ENCODE measurements around the gene LYSMD4. TPM values are rescaled to one million over a fixed set of nuclear protein-coding genes. Genes with fewer than 3 reads are reported as not detected.
A peak's percentile ranks its signal among the peaks of the same experiment; 100 is the strongest.

The LYSMD4 gene
- total RNA-seq, 1 donor from 2014 or later = not detected

DNA sequence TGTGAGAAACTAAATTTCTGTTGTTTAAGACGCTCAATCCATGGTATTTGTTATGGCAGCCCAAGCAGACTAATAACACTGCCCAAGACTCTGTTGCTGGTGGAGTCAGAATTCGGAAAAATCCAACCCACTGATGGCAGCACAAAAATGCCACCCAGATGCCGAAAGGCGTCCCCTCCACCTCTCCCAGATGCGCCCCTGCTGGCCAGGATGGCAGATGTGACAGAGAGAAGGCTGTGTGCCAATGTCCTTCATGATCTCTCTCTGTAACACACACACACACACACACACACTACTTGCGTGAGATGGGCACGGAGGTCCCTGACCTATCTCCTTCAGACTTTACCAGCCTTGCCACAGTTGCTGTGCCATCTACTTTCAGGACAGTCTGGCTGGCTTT is 10.9 kb upstream of the LYSMD4 start:
- no peak for TF ChIP-seq CTCF (IDR thresholded peaks at IDR 0.05)
- Histone ChIP-seq H3K4me3 (no peak overlapping the region), H3K27me3 (no peaks in the 10 kb centered on the region), H3K27ac (no peak overlapping the region), H3K4me1 (no peaks in the 10 kb centered on the region), H3K36me3 (no peaks in the 10 kb centered on the region), H3K9me3 (no peaks in the 10 kb centered on the region)
- intact Hi-C loops (cut with DNase I) = no loop called here
- no peak for DNase-seq (ENCODE audit: low spot score in 2 of 2)

DNA sequence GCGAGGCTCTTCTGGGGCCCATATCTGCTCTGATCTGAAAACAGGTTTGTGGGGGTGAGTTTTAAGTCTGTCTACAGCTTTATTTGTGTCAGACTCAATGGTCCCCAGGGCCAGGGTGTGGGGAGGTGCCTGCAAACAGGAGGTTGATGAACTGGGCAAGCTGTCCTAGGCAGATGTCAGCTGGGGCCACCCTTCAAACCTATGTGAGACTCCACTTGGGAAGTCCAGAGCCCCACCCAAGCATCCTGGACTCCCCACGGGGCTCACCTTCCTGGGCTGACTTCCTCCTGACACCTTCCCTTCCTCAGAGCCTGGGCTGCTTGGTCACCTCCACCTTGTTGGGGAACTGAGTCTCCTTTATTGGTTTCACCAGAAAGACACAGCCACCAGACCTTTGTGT is 8.6 kb upstream of the LYSMD4 start:
- intact Hi-C loops (cut with DNase I) = no loop called here
- TF ChIP-seq CTCF (IDR thresholded peaks at IDR 0.05) = no peak
- Histone ChIP-seq H3K4me1 (no peaks in the 10 kb centered on the region), H3K9me3 (no peaks in the 10 kb centered on the region), H3K36me3 (no peaks in the 10 kb centered on the region), H3K27ac (no peak overlapping the region), H3K4me3 (no peak overlapping the region), H3K27me3 (no peaks in the 10 kb centered on the region)
- DNase-seq (ENCODE audit: low spot score in 2 of 2) = no peak

DNA sequence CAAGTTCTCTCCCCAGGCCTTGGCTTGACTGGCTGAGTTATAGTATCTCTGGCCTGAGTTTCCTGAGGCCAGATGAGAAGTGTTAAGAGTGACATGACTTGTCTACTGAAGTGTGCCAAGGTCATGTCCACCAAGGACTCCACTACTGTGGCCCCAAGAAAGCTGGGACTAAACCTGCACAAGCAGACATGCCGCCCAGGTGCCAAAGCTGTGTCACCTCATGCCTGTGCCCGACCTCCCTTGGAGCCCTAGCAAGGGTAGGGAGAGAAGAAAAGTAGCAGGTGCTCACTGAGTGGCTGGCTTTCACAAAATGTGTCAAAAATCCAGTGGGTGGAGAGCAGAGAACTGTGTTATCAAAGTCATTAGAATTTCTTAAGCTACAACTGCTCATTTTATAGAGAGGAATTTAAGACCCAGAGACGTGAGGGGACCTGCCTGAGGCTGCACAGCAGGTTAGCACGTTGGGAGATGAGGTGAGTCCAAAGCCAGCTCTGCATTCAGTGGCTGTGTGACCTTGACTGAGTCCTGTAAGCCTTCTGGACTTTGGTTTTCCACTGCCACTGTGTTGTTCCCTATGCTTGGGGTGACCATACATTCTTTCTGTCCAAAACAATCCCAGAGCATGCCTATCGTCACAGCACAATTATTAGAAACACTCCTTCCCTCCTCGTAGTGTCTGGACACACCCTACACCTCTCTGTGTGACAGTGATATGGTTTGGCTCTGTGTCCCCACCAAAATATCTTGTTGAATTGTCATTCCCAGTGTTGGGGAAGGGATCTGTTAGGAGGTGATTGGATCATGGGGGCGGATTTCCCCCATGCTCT is 5.0 kb upstream of the LYSMD4 start:
- TF ChIP-seq CTCF (IDR thresholded peaks at IDR 0.05) = no peak
- DNase-seq (ENCODE audit: low spot score in 2 of 2) = no peak
- intact Hi-C loops (cut with DNase I) = loop anchor here (10.0 kb wide), 1 partner anchor 633 kb away; the partner anchor contains the start of gene SYNM
- H3K36me3 ChIP-seq = no peaks in the 10 kb centered on the region
- no peaks in the 10 kb centered on the region for H3K27me3 ChIP-seq
- H3K9me3 ChIP-seq = no peaks in the 10 kb centered on the region
- no peak overlapping the region for H3K27ac ChIP-seq
- no peak overlapping the region for H3K4me3 ChIP-seq
- no peaks in the 10 kb centered on the region for H3K4me1 ChIP-seq

DNA sequence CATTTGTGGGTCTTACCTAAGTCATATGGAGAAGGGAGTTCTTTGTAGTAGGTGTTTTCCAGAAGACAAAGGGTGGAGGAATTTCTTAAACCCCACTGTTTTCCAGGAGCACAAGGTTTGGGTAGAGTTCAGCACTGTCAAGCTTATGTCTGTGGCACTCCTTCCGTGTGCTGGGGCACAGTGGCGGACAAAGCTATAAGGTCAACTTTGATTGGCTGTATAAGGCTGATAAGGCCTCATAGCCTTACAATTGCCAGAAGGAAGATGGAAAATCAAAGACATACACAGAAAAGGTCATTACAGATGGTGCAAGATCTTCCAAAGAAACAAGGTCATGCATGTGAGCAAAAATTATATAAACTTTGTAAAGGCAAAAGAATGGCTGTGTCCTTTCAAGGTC is 3.5 kb upstream of the LYSMD4 start:
- Histone ChIP-seq H3K36me3 (no peaks in the 10 kb centered on the region), H3K27me3 (no peaks in the 10 kb centered on the region), H3K9me3 (no peaks in the 10 kb centered on the region), H3K27ac (no peak overlapping the region), H3K4me1 (peaks cover 0 to 4% of the 10 kb centered on the region in 2 donors), H3K4me3 (no peak overlapping the region)
- intact Hi-C loops (cut with DNase I) = loop anchor here (10.0 kb wide), 1 partner anchor 632 kb away; the partner anchor contains the start of gene SYNM
- no peak for DNase-seq (ENCODE audit: low spot score in 2 of 2)
- TF ChIP-seq CTCF (IDR thresholded peaks at IDR 0.05) = no peak

DNA sequence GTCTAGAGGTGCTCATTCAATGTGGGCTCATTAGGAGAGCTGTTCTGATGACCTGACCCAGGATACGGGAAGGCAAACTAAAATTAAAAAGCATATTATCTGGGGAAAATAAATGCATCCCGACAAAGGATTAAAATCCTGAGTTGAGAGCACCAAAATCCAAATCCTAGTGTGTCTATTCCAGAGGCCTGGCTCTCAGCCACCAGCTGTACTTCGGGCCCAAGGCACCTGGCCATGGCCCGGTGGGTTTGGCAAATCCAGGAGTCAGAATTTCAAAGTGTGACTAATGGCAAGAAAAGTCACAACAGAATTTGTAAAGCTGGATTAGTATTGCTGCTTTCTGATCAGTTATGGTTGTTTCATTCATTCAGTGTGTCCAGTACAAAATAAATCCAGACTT is 2.6 kb upstream of the LYSMD4 start:
- Histone ChIP-seq H3K4me3 (no peak overlapping the region), H3K9me3 (no peaks in the 10 kb centered on the region), H3K27me3 (no peaks in the 10 kb centered on the region), H3K27ac (no peak overlapping the region), H3K36me3 (no peaks in the 10 kb centered on the region), H3K4me1 (peaks cover 0 to 12% of the 10 kb centered on the region in 2 donors)
- intact Hi-C loops (cut with DNase I) = loop anchor here (10.0 kb wide), 1 partner anchor 631 kb away; the partner anchor contains the start of gene SYNM
- TF ChIP-seq CTCF (IDR thresholded peaks at IDR 0.05) = no peak
- DNase-seq (ENCODE audit: low spot score in 2 of 2) = peak in 1 of 2 donors; percentile 62
